Endothelial cell of umbilical vein (primary cell): Measurements from ENCODE around the gene TMEM19. TPM values are rescaled to one million over a fixed set of nuclear protein-coding genes. Genes with fewer than 3 reads are reported as not detected.

ENCODE experiments used
- BruUV-seq: library from RNA; stranded (reverse); fragments of 400-500 nt; replicated peaks from 2 replicates; lab custom pipeline; 2021; lab: Mats Ljungman, UMichigan
- CTCF ChIA-PET: fragments of 300-600, 350-600 bp; sonication (Branson Sonifier 250); formaldehyde crosslinking; loops from one replicate; lab custom pipeline; 2021; ENCODE audit warnings: antibody characterized with exemption, inconsistent platforms; lab: Charles Lee
- POLR2A ChIA-PET: fragments of 300-600, 350-600 bp; sonication (Branson Sonifier 250); formaldehyde crosslinking; loops from one replicate; lab custom pipeline; 2021; ENCODE audit warnings: antibody characterized with exemption, inconsistent platforms; lab: Charles Lee
- DNase-seq: peaks from one replicate; pipeline ENCODE4 v3.0.0-alpha.2; 2011; ENCODE audit warnings: low read depth, low spot score
- FAIRE-seq: peaks from 2 replicates; lab custom pipeline; 2011; peaks lifted over from hg19 to GRCh38; lab: Jason Lieb, UNC
- H2AFZ ChIP-seq: 2 replicates; pipeline ENCODE4 v1.6.0; 2012; ENCODE audit warnings: low read depth, low read length, control low read depth, inconsistent platforms
- H3K27ac ChIP-seq: 2 replicates; pipeline ENCODE4 v1.5.1; 2011; ENCODE audit warnings: low read depth, mild to moderate bottlenecking, control low read depth, low read length, moderate library complexity; ENCODE audit not compliant: insufficient read depth
- H3K27me3 ChIP-seq, 2 experiments: 2 replicates each; pipeline versions ENCODE4 v1.6.0 to v1.6.1; 2011; ENCODE audit warnings: low read length in 2 of 2, mixed read lengths in 1 of 2; ENCODE audit not compliant: control insufficient read depth in 2 of 2, insufficient read depth in 2 of 2
- H3K36me3 ChIP-seq, 2 experiments: 2 replicates in 1 of 2; 3 replicates in 1 of 2; pipeline ENCODE4 v1.5.1; 2011; ENCODE audit warnings: low read length in 2 of 2, mild to moderate bottlenecking in 1 of 2, moderate library complexity in 1 of 2; ENCODE audit not compliant: control insufficient read depth in 2 of 2, insufficient read depth in 2 of 2; ENCODE audit errors: extremely low read depth in 1 of 2
- H3K4me1 ChIP-seq: 3 replicates; pipeline ENCODE4 v1.5.1; 2011; ENCODE audit warnings: mild to moderate bottlenecking, low read length; ENCODE audit not compliant: control insufficient read depth, insufficient read depth; ENCODE audit errors: extremely low read depth
- H3K4me2 ChIP-seq: 2 replicates; pipeline ENCODE4 v1.6.1; 2011; ENCODE audit warnings: low read length, control low read depth, mixed read lengths; ENCODE audit not compliant: insufficient read depth
- H3K4me3 ChIP-seq, 3 experiments: fragments of 200-600 bp in 1 of 3; sonication (generic), shearing (Covaris generic) in 1 of 3; replicated peaks in 1 of 3; 2 replicates each; pipeline ENCODE4 v1.5.1; 2011 to 2016; ENCODE audit warnings: control low read depth in 3 of 3, low read length in 3 of 3, mild to moderate bottlenecking in 2 of 3, inconsistent platforms in 1 of 3, low read depth in 1 of 3, moderate library complexity in 1 of 3; ENCODE audit not compliant: insufficient read depth in 1 of 3
- H3K79me2 ChIP-seq: 2 replicates; pipeline ENCODE4 v1.6.0; 2012; ENCODE audit warnings: low read length, inconsistent platforms; ENCODE audit not compliant: control insufficient read depth, insufficient read depth
- H3K9ac ChIP-seq: replicated peaks from 2 replicates; pipeline ENCODE3; 2011; ENCODE audit warnings: low read length, control low read depth; ENCODE audit not compliant: insufficient read depth; ENCODE audit errors: extremely low read depth
- H3K9me1 ChIP-seq: replicated peaks from 3 replicates; pipeline ENCODE4 v1.6.0; 2011; ENCODE audit warnings: mild to moderate bottlenecking, low read length; ENCODE audit not compliant: control insufficient read depth, insufficient read depth; ENCODE audit errors: extremely low read depth
- H3K9me3 ChIP-seq: replicated peaks from 2 replicates; pipeline ENCODE4 v1.5.1; 2012; ENCODE audit warnings: low read length, inconsistent platforms; ENCODE audit not compliant: control insufficient read depth, insufficient read depth
- H4K20me1 ChIP-seq: replicated peaks from 2 replicates; pipeline ENCODE3; 2011; ENCODE audit warnings: mild to moderate bottlenecking, low read length; ENCODE audit not compliant: control insufficient read depth, insufficient read depth; ENCODE audit errors: extremely low read depth
- EZH2 ChIP-seq: IDR thresholded peaks from 2 replicates; pipeline ENCODE4 v1.6.1; 2012; ENCODE audit warnings: borderline replicate concordance, low read depth, mild to moderate bottlenecking, moderate library complexity, low read length, inconsistent platforms; ENCODE audit not compliant: severe bottlenecking
- FOS ChIP-seq: IDR thresholded peaks from 2 replicates; pipeline ENCODE4 v1.6.1; 2011; ENCODE audit warnings: mild to moderate bottlenecking, low read length, moderate library complexity, borderline replicate concordance; ENCODE audit not compliant: insufficient read depth
- GATA2 ChIP-seq: IDR thresholded peaks from 2 replicates; pipeline ENCODE4 v1.7.0; 2011; ENCODE audit warnings: low read depth, mild to moderate bottlenecking, moderate library complexity, mixed read lengths, low read length; ENCODE audit not compliant: insufficient read length, insufficient read depth
- JUN ChIP-seq: IDR thresholded peaks from 2 replicates; pipeline ENCODE4 v1.6.1; 2011; ENCODE audit warnings: borderline replicate concordance, low read depth; ENCODE audit not compliant: insufficient read length, insufficient read depth
- MYC ChIP-seq: IDR thresholded peaks from one replicate; pipeline ENCODE4 v1.6.1; 2011; ENCODE audit warnings: mild to moderate bottlenecking, low read depth, low read length
- POLR2A ChIP-seq: IDR thresholded peaks from 2 replicates; pipeline ENCODE4 v1.6.1; 2012; ENCODE audit warnings: low read depth, mild to moderate bottlenecking, control low read depth, low read length
- POLR2AphosphoS5 ChIP-seq: IDR thresholded peaks from 2 replicates; pipeline ENCODE4 v1.6.1; 2012; ENCODE audit warnings: low read depth, mild to moderate bottlenecking, control low read depth, low read length, moderate library complexity; ENCODE audit not compliant: insufficient read depth
- dilution Hi-C: fragments of 300-500 bp; cut with MboI; formaldehyde crosslinking; loops from one replicate; pipeline ENCODE4 v1.15.0; 2019; ENCODE audit warnings: low sequenced_read_pairs; ENCODE audit not compliant: extremely low pct_ligation_motif_present
- intact Hi-C: fragments of 100-400 bp; cut with micrococcal nuclease; formaldehyde crosslinking; loops from one replicate; pipeline ENCODE4 v1.10.0; 2022
- polyA plus RNA-seq, 4 experiments: library from polyadenylated mRNA; depleted of rRNA in 3 of 4; stranded (reverse) in 3 of 4; unstranded in 1 of 4; fragments of >200 nt; gene quantifications; 2 replicates each; pipeline versions ENCODE4 v1.2.1 to v1.2.3, GENCODE V29; 2011 to 2012; ENCODE audit warnings: missing spikeins in 1 of 4
- total RNA-seq: library from RNA; stranded (reverse); gene quantifications from 2 replicates; pipeline ENCODE4 v1.2.3, GENCODE V29; 2021
- TF ChIP-seq, protein P1 (sequence below): IDR thresholded peaks from 2 replicates; pipeline ENCODE4 v1.6.1; 2011; ENCODE audit not compliant: insufficient read depth, insufficient read length
- TF ChIP-seq, protein P2 (sequence below), 2 donors: IDR thresholded peaks; 1 replicate in 1 of 2; 2 replicates in 1 of 2; pipeline ENCODE4 v1.5.1; 2011; ENCODE audit warnings: low read length in 2 of 2, mild to moderate bottlenecking in 2 of 2, moderate library complexity in 2 of 2, control low read depth in 1 of 2, inconsistent platforms in 1 of 2, low read depth in 1 of 2; ENCODE audit not compliant: insufficient read depth in 1 of 2; ENCODE audit errors: extremely low read depth in 1 of 2

TMEM19 gene
- total and polyA plus RNA-seq, 2 donors (not counting 3 experiments of a cell fraction or from before 2014, with no cell fraction given): 20.4 to 23.8 TPM

DNA sequence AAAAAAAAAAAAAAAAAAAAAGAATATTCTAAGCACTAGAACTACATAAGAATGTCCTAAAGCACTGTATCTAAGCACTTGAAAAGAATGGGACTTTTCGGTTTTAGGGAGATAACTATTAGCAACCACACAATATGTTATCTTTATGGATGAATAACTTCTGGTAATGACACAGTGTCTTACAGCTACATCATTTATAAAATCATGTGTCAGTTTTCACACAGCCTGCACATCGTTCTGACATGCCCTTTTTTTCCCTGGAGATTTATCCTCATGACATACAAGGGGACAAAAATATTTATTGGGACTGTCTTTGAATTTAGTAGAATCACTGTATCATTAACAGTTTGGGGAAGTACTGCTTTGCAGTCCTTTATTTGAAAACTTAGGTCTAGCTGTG lies 17.3 kb downstream of the TMEM19 start:
- CTCF ChIA-PET: interaction anchor here (0.7 to 1.6 kb wide), 3 partner anchors 16 to 44 kb away, joined by 3 to 6 read pairs (median 3); no protein-coding TSS in a partner anchor
- dilution Hi-C loops: no loop called here
- Histone ChIP-seq H3K9me1 (no peaks in the 10 kb centered on the region), H3K4me2 (no peak overlapping the region), H3K4me1 (no peaks in the 10 kb centered on the region), H3K27me3 (no peaks in the 10 kb centered on the region), H3K4me3 (no peak overlapping the region), H3K9ac (no peak overlapping the region), H3K27ac (no peak overlapping the region), H4K20me1 (no peaks in the 10 kb centered on the region), H3K79me2 (no peaks in the 10 kb centered on the region), H3K9me3 (no peaks in the 10 kb centered on the region), H2AFZ (no peak overlapping the region), H3K36me3 (peaks cover 0 to 2% of the 10 kb centered on the region in 2 experiments)
- no peak for TF ChIP-seq POLR2AphosphoS5
- TF ChIP-seq, protein P1, sequence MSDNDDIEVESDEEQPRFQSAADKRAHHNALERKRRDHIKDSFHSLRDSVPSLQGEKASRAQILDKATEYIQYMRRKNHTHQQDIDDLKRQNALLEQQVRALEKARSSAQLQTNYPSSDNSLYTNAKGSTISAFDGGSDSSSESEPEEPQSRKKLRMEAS: no peak
- no peak for TF ChIP-seq FOS
- TF ChIP-seq EZH2: no peak
- TF ChIP-seq JUN: no peak
- no peak for TF ChIP-seq GATA2
- intact Hi-C loops: no loop called here
- no peak for DNase-seq
- FAIRE-seq: no peak
- POLR2A ChIA-PET: no interaction called here
- no TSS peak for BruUV-seq

DNA sequence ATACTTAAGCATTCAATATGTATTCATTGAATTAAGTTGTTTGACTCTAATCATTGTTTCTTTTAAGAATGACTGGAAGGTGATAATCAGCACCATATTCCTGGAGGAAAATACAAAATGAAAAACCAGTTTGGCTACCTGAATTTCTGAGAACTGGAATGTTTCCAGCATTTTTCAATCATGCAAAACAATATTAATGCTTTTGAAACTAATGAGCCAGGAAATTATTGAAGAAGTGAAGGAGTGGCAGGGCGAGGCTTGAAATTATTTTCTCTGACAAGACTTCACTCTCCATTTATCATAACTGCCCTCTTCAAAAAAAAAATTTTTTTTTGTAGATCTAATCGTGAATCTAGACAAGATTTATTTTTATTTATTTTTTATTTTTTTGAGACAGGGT lies 19.0 kb downstream of the TMEM19 start:
- H4K20me1 ChIP-seq: no peaks in the 10 kb centered on the region
- no peak overlapping the region for H3K27ac ChIP-seq
- ChIA-PET POLR2A (no interaction called here), CTCF (interaction anchor here (1.5 kb wide), 1 partner anchor 42 kb away, joined by 6 read pairs; no protein-coding TSS in a partner anchor)
- H3K4me2 ChIP-seq: no peak overlapping the region
- no peaks in the 10 kb centered on the region for H3K4me1 ChIP-seq
- no peak for TF ChIP-seq EZH2
- TF ChIP-seq GATA2: no peak
- TF ChIP-seq MYC: no peak
- TF ChIP-seq POLR2AphosphoS5: no peak
- TF ChIP-seq, protein P1: no peak
- no peak for TF ChIP-seq POLR2A
- TF ChIP-seq FOS: no peak
- TF ChIP-seq, protein P2, sequence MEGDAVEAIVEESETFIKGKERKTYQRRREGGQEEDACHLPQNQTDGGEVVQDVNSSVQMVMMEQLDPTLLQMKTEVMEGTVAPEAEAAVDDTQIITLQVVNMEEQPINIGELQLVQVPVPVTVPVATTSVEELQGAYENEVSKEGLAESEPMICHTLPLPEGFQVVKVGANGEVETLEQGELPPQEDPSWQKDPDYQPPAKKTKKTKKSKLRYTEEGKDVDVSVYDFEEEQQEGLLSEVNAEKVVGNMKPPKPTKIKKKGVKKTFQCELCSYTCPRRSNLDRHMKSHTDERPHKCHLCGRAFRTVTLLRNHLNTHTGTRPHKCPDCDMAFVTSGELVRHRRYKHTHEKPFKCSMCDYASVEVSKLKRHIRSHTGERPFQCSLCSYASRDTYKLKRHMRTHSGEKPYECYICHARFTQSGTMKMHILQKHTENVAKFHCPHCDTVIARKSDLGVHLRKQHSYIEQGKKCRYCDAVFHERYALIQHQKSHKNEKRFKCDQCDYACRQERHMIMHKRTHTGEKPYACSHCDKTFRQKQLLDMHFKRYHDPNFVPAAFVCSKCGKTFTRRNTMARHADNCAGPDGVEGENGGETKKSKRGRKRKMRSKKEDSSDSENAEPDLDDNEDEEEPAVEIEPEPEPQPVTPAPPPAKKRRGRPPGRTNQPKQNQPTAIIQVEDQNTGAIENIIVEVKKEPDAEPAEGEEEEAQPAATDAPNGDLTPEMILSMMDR (IDR thresholded peaks at IDR 0.05; ENCODE audit: extremely low read depth in 1 of 2, insufficient read depth in 1 of 2, low read depth in 1 of 2, low read length in 2 of 2): no peak
- no peak for TF ChIP-seq JUN
- dilution Hi-C loops: no loop called here
- peaks cover 0 to 2% of the 10 kb centered on the region in 2 experiments for H3K36me3 ChIP-seq
- H3K27me3 ChIP-seq: no peaks in the 10 kb centered on the region
- H3K9me3 ChIP-seq: no peaks in the 10 kb centered on the region
- DNase-seq (no peak), FAIRE-seq (no peak)
- H3K4me3 ChIP-seq: no peak overlapping the region
- no peaks in the 10 kb centered on the region for H3K79me2 ChIP-seq
- intact Hi-C loops: no loop called here
- H3K9me1 ChIP-seq: no peaks in the 10 kb centered on the region
- H3K9ac ChIP-seq: no peak overlapping the region
- H2AFZ ChIP-seq: no peak overlapping the region
- BruUV-seq: no TSS peak
